GM12872 (cell line): Measurements from ENCODE around the gene CYTH2.

Experiments
- CTCF ChIP-seq: IDR thresholded peaks from 3 replicates; pipeline ENCODE4 v1.5.1; 2011; ENCODE audit warnings: low read depth, mild to moderate bottlenecking, low read length, moderate library complexity; ENCODE audit not compliant: insufficient read depth

The CYTH2 gene

GRCh38 chr19:48496959-48497727 lies 28.0 kb downstream of the CYTH2 start:
- no peak for TF ChIP-seq CTCF

GRCh38 chr19:48497728-48498594 lies 28.8 kb downstream of the CYTH2 start:
- TF ChIP-seq CTCF = no peak

- no peak for TF ChIP-seq CTCF
Observed at GRCh38 chr19:48498595-48499311, 29.6 kb downstream of the CYTH2 start.

- TF ChIP-seq CTCF = no peak
Observed at GRCh38 chr19:48499316-48500090, 30.3 kb downstream of the CYTH2 start.

- no peak for TF ChIP-seq CTCF
Observed at GRCh38 chr19:48500830-48501493, 31.8 kb downstream of the CYTH2 start.

GRCh38 chr19:48501494-48502349 lies 32.6 kb downstream of the CYTH2 start:
- no peak for TF ChIP-seq CTCF
